Fibroblast of villous mesenchyme (primary cell): Measurements from ENCODE around the gene SLC26A11. TPM values are rescaled to one million over a fixed set of nuclear protein-coding genes. Genes with fewer than 3 reads are reported as not detected.

Source experiments
- DNase-seq: peaks from one replicate; pipeline ENCODE4 v3.0.0-alpha.2; 2010; ENCODE audit warnings: low read depth
- H3K4me3 ChIP-seq: 2 replicates; pipeline ENCODE4 v1.5.1; 2011; ENCODE audit warnings: low read depth, mild to moderate bottlenecking, low read length
- total RNA-seq: library from RNA; depleted of rRNA; stranded (reverse); fragments of >200 nt; gene quantifications from 2 replicates; pipeline ENCODE4 v1.2.3, GENCODE V29; 2012
- TF ChIP-seq, protein P1 (sequence below): IDR thresholded peaks from 2 replicates; pipeline ENCODE4 v1.5.1; 2012; ENCODE audit warnings: low read depth, mild to moderate bottlenecking, low read length; ENCODE audit not compliant: insufficient read depth

SLC26A11 gene
- total RNA-seq, 1 donor = 12.5 TPM

DNA sequence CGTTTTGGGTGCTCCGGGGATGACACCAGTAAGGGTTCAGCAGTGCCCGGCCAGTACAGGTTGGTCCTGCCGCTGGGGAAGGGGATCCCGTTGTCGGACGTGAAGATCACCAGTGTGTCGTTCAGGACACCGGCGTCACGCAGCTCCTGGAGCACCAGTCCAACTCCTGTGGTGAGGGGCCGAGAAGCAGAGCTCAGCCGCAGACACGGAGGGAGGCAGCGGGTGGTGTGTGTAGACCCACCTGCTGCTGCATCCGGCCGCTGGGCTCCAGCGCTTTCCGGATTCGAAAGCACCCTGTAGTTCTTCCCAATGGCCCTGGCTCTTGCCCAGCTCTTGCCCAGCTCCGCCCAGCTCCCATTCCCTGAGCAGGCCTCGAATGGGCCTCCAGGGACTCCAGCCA, 8.1 kb upstream of the SLC26A11 start:
- no peak for DNase-seq
- TF ChIP-seq, protein P1, sequence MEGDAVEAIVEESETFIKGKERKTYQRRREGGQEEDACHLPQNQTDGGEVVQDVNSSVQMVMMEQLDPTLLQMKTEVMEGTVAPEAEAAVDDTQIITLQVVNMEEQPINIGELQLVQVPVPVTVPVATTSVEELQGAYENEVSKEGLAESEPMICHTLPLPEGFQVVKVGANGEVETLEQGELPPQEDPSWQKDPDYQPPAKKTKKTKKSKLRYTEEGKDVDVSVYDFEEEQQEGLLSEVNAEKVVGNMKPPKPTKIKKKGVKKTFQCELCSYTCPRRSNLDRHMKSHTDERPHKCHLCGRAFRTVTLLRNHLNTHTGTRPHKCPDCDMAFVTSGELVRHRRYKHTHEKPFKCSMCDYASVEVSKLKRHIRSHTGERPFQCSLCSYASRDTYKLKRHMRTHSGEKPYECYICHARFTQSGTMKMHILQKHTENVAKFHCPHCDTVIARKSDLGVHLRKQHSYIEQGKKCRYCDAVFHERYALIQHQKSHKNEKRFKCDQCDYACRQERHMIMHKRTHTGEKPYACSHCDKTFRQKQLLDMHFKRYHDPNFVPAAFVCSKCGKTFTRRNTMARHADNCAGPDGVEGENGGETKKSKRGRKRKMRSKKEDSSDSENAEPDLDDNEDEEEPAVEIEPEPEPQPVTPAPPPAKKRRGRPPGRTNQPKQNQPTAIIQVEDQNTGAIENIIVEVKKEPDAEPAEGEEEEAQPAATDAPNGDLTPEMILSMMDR = no peak
- no peak overlapping the region for H3K4me3 ChIP-seq

DNA sequence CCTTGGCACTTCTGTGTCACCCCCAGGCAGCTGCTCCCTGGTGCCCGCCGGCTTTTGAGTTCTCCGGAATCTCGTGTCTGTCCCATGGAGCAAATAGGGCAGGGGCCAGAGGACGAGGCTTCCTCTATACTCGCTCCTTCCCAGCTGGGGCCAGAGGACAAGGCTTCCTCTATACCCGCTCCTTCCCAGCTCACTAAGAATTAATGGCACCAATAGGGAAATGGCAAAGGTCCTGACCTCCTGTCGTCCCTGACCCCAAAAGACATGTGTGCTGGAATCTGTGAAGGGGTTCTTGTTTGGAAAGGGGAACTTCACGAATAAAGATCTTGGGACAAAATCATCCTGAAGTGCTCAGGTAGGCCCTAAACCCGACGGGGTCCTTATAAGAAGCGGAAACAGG, 7.7 kb upstream of the SLC26A11 start:
- DNase-seq = no peak
- H3K4me3 ChIP-seq = no peak overlapping the region
- TF ChIP-seq, protein P1 = no peak

- DNase-seq = no peak
- no peak overlapping the region for H3K4me3 ChIP-seq
- TF ChIP-seq, protein P1 = no peak
Measured at GRCh38 chr17:80212962-80213642, 7.1 kb upstream of the SLC26A11 start.

DNA sequence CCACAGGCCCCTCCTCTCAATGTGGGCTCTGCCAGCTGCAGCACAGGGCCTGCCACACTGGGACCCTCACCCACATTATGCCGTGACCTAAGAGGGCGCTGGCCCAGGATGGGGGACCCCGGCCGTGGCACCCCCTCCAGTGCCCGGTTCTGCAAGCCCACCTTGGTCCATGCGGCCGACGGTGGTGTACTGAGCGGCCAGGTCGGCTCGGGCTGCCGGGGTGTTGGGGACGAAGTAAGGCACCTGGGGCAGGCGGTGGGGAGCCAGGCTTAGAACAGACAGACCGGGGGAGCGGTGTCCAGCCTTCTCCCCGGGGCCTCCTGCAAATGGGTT, 6.6 kb upstream of the SLC26A11 start:
- TF ChIP-seq, protein P1 = no peak
- no peak for DNase-seq
- H3K4me3 ChIP-seq = no peak overlapping the region

- H3K4me3 ChIP-seq = no peak overlapping the region
Measured at GRCh38 chr17:80214012-80214877, 6.0 kb upstream of the SLC26A11 start.

GRCh38 chr17:80214878-80215210, 5.4 kb upstream of the SLC26A11 start:
- H3K4me3 ChIP-seq = no peak overlapping the region
- no peak for DNase-seq
- TF ChIP-seq, protein P1 = no peak

More at GRCh38 chr17:80214012-80214877, 6.0 kb upstream of the SLC26A11 start:
- TF ChIP-seq, protein P1 = no peak
- no peak for DNase-seq
